NCI-H146 (cell line): ENCODE results near the gene PSENEN.

ENCODE experiments used
- DNase-seq: peaks from one replicate; lab custom pipeline; 2025; lab: John Stamatoyannopoulos, UW

The PSENEN gene

GRCh38 chr19:35733180-35734125, 12.0 kb upstream of the PSENEN start:
- no peak for DNase-seq

DNA sequence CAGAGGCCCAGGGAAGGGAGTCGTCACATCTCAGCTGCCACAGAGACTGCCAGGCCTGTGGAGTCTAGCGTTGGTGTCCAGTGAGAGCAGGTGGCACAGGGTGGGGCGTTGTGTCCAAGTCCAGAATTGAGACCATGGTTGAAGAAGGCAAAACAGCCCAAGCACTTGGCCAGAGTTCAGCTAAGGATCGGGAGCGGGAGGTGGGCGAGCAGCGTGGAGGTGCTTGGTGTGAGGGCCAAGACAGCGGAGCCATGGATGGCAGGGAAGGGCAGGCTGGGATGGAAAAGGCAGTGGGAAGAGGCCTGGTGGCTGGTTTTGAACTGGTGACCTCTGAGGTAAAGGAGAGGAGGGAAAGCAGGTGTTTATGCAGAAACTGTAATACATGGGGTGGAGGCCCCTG, 11.2 kb upstream of the PSENEN start:
- DNase-seq: no peak

DNA sequence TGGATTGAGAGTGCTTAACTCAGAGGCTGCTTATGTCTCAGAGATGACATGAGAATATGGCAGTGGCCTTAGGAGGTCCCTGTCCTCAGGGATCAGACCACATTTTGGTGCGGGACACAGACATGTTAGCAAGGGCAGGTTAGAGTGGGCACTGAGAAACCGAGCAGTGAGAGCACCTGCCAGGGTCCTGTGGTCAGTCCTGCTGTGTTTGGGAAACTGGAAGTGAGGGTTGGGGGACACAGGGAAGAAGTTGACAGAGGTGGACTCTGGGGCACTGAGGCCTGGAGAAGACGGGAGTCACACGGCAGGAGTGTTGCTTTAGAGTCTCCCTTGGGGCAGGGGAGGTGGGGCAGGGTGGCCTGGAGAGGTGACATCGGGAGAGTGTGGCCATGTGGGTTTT, 10.6 kb upstream of the PSENEN start:
- DNase-seq: no peak

DNA sequence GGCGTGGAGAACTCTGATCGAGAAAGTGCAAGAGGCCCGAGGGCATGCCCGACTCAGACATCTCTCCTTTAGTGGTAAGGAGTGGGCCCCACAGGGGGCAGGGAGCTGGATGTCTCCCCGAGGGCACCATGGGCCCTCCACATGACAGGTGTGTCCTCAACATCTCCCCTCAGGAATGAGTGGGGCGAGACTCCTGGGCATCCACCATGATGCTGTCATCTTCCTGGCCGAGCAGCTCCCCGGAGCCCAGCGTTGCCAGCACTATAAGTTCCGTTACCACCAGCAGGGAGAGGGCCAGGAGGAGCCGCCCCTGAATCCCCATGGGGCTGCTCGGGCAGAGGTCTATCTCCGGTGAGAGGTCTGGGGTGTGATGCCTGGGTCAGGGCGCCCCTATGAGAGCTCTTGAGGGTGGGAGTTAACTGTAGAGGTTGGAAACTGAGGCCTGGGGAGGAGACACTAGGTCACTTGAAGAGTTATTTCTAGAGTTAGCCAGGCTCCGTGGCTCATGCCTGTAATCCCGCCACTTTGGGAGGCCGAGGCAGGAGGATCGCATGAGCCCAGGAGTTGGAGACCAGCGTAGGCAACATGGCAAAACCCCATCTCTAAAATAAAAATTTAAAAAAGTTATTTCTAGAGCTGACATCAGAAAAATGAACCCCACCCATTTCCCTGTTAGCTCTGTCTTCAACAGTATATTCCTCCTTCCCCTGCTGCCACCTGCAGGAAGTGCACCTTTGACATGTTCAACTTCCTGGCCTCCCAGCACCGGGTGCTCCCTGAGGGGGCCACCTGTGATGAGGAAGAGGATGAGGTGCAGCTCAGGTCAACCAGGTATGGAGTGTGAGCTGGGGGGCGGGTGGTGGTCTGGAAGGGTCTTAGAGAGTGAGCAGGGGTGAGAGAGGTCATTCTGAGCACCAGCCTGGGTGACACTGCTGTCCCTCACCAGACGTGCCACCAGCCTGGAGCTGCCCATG, 8.3 kb upstream of the PSENEN start:
- no peak for DNase-seq

GRCh38 chr19:35738021-35738886, 7.2 kb upstream of the PSENEN start:
- DNase-seq: no peak

DNA sequence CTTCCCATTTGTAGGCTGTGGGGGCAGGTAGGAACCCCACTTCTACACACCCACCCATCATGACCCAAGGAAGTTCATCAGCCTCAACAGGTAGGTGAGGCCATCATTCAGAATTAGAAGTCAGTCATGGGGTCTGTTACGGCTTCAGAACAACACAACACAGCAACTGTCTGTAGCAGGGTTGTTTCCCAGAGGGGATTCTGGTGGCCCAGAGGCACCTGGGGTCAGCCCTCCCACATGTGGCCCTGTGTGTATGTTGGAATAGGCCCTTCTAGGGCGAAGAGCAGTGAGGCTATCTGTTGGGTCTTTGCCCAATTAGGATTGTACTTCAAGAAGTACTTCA, 6.6 kb upstream of the PSENEN start:
- no peak for DNase-seq

DNA sequence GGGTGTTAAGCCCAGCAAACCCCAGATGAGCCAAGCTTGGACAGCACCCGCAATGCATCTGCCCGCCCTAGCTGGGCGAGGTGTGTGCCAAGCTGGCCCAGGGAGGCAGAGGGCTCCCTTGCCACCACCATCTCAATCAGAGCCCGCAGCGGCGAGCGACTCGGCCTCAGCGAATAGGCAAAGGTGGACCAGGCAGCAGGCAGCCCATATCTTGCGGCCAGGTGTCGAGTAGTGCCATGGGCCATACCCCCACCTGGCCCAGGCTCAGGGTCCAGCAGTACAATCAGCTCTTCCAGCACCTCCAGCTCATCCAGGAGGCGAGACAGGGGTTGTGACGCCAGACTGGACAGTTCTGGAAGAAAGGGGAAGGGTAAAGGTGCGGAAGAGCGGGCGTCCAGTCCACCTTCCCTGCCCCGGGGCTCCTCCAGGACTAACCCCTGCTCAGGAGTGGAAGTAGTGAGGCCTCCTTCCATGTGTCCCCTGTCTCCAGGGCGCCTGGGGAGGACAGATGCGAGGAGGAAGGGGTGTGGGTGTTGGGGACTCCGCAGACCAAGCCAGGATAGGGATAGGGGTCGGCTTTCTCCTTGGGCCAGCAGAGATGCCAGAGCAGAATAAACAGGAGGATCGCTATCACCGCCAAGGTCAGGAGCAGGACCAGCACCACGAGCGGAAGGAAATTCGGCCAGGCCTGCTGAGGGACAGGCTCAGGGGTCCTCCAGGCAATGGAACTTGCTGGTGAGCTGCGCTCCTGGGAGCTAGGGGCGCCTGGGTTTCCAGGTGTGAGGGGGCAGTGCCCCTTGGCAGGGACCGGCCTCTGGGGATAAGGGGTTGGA, 6.0 kb upstream of the PSENEN start:
- DNase-seq: no peak

DNA sequence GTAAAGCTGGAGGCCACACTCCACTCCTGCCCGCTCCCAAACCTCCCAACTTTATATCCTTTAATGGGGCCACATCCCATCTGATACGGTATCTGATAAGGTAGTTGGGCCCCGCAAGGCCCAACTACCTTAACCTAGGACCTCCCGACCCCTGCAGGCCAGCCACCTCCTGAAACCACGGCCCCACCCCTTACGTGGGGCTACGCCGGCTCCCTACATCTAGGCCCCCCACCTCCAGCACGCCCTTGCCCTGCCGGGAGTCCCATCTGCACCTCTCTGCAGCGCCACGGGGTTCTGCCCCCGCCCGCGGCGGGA, 5.4 kb upstream of the PSENEN start:
- DNase-seq: no peak

GRCh38 chr19:35740423-35741202, 4.8 kb upstream of the PSENEN start:
- DNase-seq: peak; percentile 99

DNA sequence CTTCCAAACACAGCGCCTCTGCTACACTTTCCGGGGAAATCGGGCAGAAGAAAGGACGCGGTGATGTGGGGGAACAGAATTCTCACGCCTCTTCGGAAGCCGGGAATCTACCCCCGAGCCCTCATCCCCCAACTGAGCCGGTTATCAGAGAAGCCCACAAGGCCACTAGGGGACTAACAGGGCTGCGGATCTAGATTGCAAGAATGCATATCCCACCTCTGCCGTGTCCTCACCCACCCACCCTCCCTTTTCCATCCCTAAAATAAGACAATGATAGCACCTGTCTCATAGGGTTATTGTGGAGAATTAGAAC, 4.3 kb upstream of the PSENEN start:
- DNase-seq: no peak

DNA sequence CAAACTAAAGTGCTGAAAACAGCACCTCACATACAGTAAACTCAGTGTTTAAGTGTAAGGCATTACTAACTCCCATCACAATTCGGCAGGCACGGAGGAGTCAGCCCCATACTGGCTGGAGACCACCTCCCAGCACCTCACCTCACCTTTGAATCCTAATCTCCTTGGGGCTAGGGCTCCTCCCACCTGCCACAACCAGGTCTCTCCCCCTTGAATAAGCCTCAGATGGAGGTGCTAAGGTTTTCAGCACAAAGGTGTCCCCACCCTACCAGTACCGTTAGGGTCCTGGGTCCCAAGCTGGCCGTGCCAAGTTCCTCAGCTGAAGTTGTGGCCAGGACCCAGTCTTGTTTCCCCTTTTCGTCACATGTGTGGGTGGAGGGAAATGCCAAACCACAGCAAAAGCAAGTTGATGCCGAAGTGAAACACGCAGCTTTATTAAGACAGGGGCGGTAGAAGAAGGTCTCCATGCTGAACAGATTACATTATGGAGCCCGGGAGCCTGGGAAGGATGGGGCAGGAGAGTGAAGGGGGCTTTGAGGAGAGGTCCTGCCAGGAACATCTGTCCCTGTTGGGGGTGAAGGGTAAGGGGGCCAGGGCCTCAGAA, 3.2 kb upstream of the PSENEN start, which contains the start of gene IGFLR1:
IGFLR1 (minus strand) TSS at position 332 of the 604 bp plus-strand sequence. CDS start 1,272 bp downstream, outside the sequence.
- no peak for DNase-seq

- DNase-seq: no peak
Observed at GRCh38 chr19:35743640-35744429, 1.6 kb upstream of the PSENEN start.

DNA sequence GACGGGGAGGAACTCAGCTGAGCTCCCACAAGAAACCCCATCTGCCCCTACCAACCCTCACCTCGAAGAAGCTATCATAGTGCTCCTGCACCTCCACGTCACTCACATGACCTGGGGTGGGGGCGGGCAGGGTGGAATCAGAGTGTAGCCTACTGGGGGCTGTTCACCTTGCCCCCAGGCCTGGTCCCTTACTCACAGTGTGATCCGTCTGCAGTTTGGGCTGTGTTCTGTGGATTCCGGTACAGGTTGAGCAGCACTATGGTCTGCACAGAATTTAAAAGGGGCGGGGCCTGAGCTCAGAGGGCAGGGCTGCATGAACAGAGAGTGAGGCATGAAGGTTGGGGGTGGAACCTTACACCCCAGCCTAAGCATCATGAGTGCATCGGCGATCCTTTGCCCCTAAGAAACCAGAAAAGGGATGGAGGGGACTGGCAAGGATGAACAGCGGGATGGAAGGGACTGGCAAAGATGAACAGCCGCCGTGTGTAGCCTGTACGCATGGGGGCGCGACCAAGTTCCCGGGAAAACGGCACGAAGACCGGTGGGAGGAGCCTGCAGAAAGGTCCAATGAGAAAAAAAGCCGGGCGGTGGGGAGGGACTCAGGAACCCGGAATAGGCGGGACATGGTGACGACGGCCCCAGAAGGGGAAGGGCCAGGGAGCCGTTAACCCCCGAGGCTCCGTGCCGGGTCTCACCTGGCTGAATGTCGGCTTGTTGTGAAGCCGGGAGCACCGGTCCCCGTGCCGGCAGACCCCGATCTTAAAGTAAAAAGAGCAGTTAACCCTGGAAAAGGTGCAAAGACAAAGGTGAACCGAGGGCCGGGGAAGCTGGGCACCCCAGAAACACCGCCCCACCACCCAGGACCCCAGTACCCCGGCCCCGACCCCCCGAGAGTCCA, 772 bp upstream of the PSENEN start:
- DNase-seq: peak; percentile 98

DNA sequence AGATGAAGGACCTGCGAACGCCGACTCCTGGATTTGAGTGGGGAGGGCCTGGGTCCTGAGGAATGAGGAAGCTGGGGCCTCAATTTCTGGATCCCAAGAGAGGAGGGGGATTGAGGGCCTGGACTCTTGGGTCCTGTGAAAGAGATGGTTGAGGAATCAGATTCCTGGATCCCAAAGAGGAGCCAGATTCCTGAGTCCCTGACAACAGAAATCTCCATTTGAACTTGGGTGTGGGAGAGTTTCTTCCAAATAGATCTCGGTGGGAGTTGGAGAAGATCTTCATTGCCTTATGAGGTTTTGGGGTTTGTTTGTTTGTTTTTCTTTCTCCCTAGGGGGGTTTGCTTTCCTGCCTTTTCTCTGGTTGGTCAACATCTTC, 624 bp downstream of the PSENEN start:
- no peak for DNase-seq

DNA sequence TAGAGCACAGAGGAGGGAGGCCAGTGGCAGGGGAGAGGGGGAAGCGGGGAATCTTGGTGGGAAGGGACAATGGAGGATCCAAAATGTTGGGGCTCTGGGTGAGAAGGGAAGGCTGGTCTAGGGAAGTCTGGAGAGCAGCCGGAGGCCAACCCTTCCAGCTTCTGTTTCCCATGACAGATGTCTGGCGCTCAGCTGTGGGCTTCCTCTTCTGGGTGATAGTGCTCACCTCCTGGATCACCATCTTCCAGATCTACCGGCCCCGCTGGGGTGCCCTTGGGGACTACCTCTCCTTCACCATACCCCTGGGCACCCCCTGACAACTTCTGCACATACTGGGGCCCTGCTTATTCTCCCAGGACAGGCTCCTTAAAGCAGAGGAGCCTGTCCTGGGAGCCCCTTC, 1.1 kb downstream of the PSENEN start:
- no peak for DNase-seq

GRCh38 chr19:35748106-35749020, 2.9 kb downstream of the PSENEN start, which contains the start of gene LIN37:
Gene LIN37 (plus strand): TSS chr19:35748576. CDS start chr19:35748725, 149 bp downstream.
- DNase-seq: peak; percentile 99

DNA sequence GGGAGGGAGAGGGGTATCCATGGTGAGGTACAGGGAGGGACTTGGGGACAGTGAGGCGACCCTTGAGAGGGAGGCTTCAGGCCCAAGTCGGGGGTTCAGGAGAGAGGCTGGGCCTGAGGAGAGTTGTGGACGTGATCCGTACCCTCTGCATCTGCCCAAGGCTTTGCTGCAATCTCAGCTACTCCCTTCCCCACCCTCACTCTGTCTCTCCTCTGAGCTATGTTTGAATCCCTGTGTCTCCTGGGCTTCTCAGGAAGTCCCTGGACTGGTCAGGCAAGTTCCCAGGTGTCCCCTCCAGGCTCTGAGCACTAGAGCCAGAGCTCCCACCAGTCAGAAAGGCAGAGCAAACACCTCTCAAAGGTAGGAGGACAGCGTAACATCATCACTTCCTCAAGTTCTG, 4.7 kb downstream of the PSENEN start:
- DNase-seq: no peak
